Parathyroid adenoma (tissue), 2 donors: ENCODE data around the gene DNAI4.

Experiments used
- H2AFZ ChIP-seq: fragments of 300-600 bp; sonication (generic); one replicate; pipeline ENCODE4 v1.7.0; 2017; ENCODE audit warnings: antibody characterized with exemption, mild to moderate bottlenecking
- H3K27ac ChIP-seq: fragments of 300-600 bp; sonication (generic); one replicate; pipeline ENCODE4 v1.7.0; 2017
- H3K27me3 ChIP-seq: fragments of 300-600 bp; sonication (generic); one replicate; pipeline ENCODE4 v1.7.0; 2017; ENCODE audit warnings: low read length; ENCODE audit not compliant: control insufficient read depth, insufficient read depth
- H3K36me3 ChIP-seq: fragments of 300-600 bp; sonication (generic); one replicate; pipeline ENCODE4 v1.7.0; 2017; ENCODE audit warnings: low read length; ENCODE audit not compliant: control insufficient read depth, insufficient read depth
- H3K4me1 ChIP-seq: fragments of 300-600 bp; sonication (generic); one replicate; pipeline ENCODE4 v1.7.0; 2017; ENCODE audit warnings: control low read depth
- H3K4me2 ChIP-seq: fragments of 300-600 bp; sonication (generic); one replicate; pipeline ENCODE4 v1.7.0; 2017; ENCODE audit warnings: low read length
- H3K4me3 ChIP-seq: fragments of 300-600 bp; sonication (generic); one replicate; pipeline ENCODE4 v1.7.0; 2017; ENCODE audit warnings: low read depth, low read length
- H3K79me2 ChIP-seq: fragments of 300-600 bp; sonication (generic); one replicate; pipeline ENCODE4 v1.7.0; 2017; ENCODE audit warnings: control low read depth
- H3K9ac ChIP-seq: fragments of 300-600 bp; sonication (generic); one replicate; pipeline ENCODE4 v1.7.0; 2017; ENCODE audit warnings: mild to moderate bottlenecking
- H3K9me3 ChIP-seq: fragments of 300-600 bp; sonication (generic); one replicate; pipeline ENCODE4 v1.7.0; 2017; ENCODE audit warnings: low read length; ENCODE audit not compliant: control insufficient read depth
- CTCF ChIP-seq: fragments of 300-600 bp; sonication (generic); IDR thresholded peaks from one replicate; pipeline ENCODE4 v1.7.0; 2017; ENCODE audit warnings: antibody characterized with exemption, mild to moderate bottlenecking
- donor health status: primary hyperparathyroidism.

The DNAI4 gene

GRCh38 chr1:66925944-66926343, 1.3 kb upstream of the DNAI4 start:
- H3K9ac ChIP-seq: no peak overlapping the region
- peaks cover 8% of the 10 kb centered on the region for H3K79me2 ChIP-seq
- peak overlapping the region; percentile 92 for H3K4me2 ChIP-seq
- no peaks in the 10 kb centered on the region for H3K4me1 ChIP-seq
- H2AFZ ChIP-seq: peak overlapping the region; percentile 54
- H3K9me3 ChIP-seq: no peaks in the 10 kb centered on the region
- peak overlapping the region; percentile 93 for H3K4me3 ChIP-seq
- no peak for TF ChIP-seq CTCF
- peak overlapping the region; percentile 79 for H3K27ac ChIP-seq
- H3K36me3 ChIP-seq: no peaks in the 10 kb centered on the region
- H3K27me3 ChIP-seq: no peaks in the 10 kb centered on the region

DNA sequence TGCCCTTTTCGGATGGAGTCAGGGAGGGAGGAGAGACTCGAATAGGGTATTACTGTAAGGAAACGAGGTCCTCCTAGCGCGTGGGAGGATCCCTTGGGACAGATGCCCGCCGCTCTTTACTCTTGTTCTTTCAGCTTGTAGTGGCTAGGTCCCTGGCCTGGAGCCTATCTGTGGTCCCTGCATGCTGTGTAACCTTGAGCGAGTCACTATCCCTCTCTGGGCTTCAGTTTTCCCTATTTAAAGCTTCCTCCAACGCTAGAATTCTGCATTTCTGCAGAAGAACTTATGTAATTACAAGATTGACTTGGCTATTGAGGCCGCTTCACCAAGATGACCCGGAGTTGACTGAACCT, 878 bp upstream of the DNAI4 start:
- Histone ChIP-seq H3K4me2 (peak overlapping the region; percentile 92), H3K9me3 (no peaks in the 10 kb centered on the region), H3K79me2 (peaks cover 8% of the 10 kb centered on the region), H2AFZ (peak overlapping the region; percentile 54), H3K27me3 (no peaks in the 10 kb centered on the region), H3K4me1 (no peaks in the 10 kb centered on the region), H3K27ac (peak overlapping the region; percentile 79), H3K9ac (no peak overlapping the region), H3K4me3 (peak overlapping the region; percentile 93), H3K36me3 (no peaks in the 10 kb centered on the region)
- TF ChIP-seq CTCF: no peak

GRCh38 chr1:66920543-66920942, 4.1 kb downstream of the DNAI4 start:
- no peak overlapping the region for H3K4me3 ChIP-seq
- no peak overlapping the region for H2AFZ ChIP-seq
- no peak overlapping the region for H3K27ac ChIP-seq
- H3K9ac ChIP-seq: no peak overlapping the region
- no peak overlapping the region for H3K4me2 ChIP-seq
- H3K4me1 ChIP-seq: no peaks in the 10 kb centered on the region
- no peaks in the 10 kb centered on the region for H3K36me3 ChIP-seq
- no peak for TF ChIP-seq CTCF
- H3K79me2 ChIP-seq: peaks cover 8% of the 10 kb centered on the region
- H3K9me3 ChIP-seq: no peaks in the 10 kb centered on the region
- no peaks in the 10 kb centered on the region for H3K27me3 ChIP-seq

GRCh38 chr1:66919828-66920227, 4.8 kb downstream of the DNAI4 start:
- H3K4me1 ChIP-seq: no peaks in the 10 kb centered on the region
- H3K27ac ChIP-seq: no peak overlapping the region
- TF ChIP-seq CTCF: no peak
- peaks cover 8% of the 10 kb centered on the region for H3K79me2 ChIP-seq
- H3K9ac ChIP-seq: no peak overlapping the region
- no peak overlapping the region for H3K4me3 ChIP-seq
- no peaks in the 10 kb centered on the region for H3K9me3 ChIP-seq
- H2AFZ ChIP-seq: no peak overlapping the region
- H3K27me3 ChIP-seq: no peaks in the 10 kb centered on the region
- H3K36me3 ChIP-seq: no peaks in the 10 kb centered on the region
- H3K4me2 ChIP-seq: no peak overlapping the region

GRCh38 chr1:66919063-66919462, 5.6 kb downstream of the DNAI4 start:
- no peak overlapping the region for H3K4me2 ChIP-seq
- H3K27ac ChIP-seq: no peak overlapping the region
- TF ChIP-seq CTCF: no peak
- peaks cover 5% of the 10 kb centered on the region for H3K79me2 ChIP-seq
- H3K4me1 ChIP-seq: no peaks in the 10 kb centered on the region
- no peaks in the 10 kb centered on the region for H3K27me3 ChIP-seq
- no peak overlapping the region for H2AFZ ChIP-seq
- no peak overlapping the region for H3K9ac ChIP-seq
- no peaks in the 10 kb centered on the region for H3K9me3 ChIP-seq
- no peaks in the 10 kb centered on the region for H3K36me3 ChIP-seq
- H3K4me3 ChIP-seq: no peak overlapping the region
